B cell (primary cell): ENCODE data around the gene GSE1. TPM values are rescaled to one million over a fixed set of nuclear protein-coding genes. Genes with fewer than 3 reads are reported as not detected.

ENCODE experiments used
- ATAC-seq: fragments of 200-7000 bp; cut with Tn5 transposase; one replicate; pipeline ENCODE4 v1.10.0; 2021; ENCODE audit warnings: low read depth, mild to moderate bottlenecking, moderate number of reproducible peaks, moderate library complexity
- CTCF ChIA-PET: fragments of 350-600 bp; sonication (Branson Sonifier 250); formaldehyde crosslinking; loops from one replicate; lab custom pipeline; 2021; ENCODE audit warnings: antibody characterized with exemption, inconsistent platforms; lab: Charles Lee
- POLR2A ChIA-PET: fragments of 350-600 bp; sonication (Branson Sonifier 250); formaldehyde crosslinking; loops from one replicate; lab custom pipeline; 2021; ENCODE audit warnings: antibody characterized with exemption; lab: Charles Lee
- DNase-seq: peaks from one replicate; pipeline ENCODE4 v3.0.0; 2013
- H2AFZ ChIP-seq: 2 replicates; pipeline ENCODE4 v1.6.1; 2012; ENCODE audit warnings: mild to moderate bottlenecking, low read depth, low read length; ENCODE audit not compliant: insufficient read depth, poor library complexity, severe bottlenecking
- H3K27ac ChIP-seq, 2 donors: 1 replicate in 1 of 2; 2 replicates in 1 of 2; pipeline ENCODE4 v1.5.1; 2012 to 2013; ENCODE audit warnings: low read length in 2 of 2, mild to moderate bottlenecking in 2 of 2, moderate library complexity in 1 of 2
- H3K27me3 ChIP-seq, 4 experiments: fragments of 200-600 bp in 1 of 4; sonication (generic) in 1 of 4; replicated peaks in 1 of 4; 1 replicate in 2 of 4; 2 replicates in 2 of 4; pipeline versions ENCODE4 v1.6.1 to v1.7.0; 2013 to 2016; ENCODE audit warnings: low read length in 3 of 4, mild to moderate bottlenecking in 2 of 4, mixed read lengths in 1 of 4, moderate library complexity in 1 of 4; ENCODE audit not compliant: insufficient read depth in 4 of 4, control insufficient read depth in 3 of 4; ENCODE audit errors: control extremely low read depth in 1 of 4
- H3K36me3 ChIP-seq, 2 experiments: replicated peaks in 1 of 2; 1 replicate in 1 of 2; 2 replicates in 1 of 2; pipeline versions ENCODE4 v1.6.1 to v1.7.1; 2013; ENCODE audit warnings: low read length in 1 of 2; ENCODE audit not compliant: insufficient read depth in 2 of 2, control insufficient read depth in 1 of 2; ENCODE audit errors: control extremely low read depth in 1 of 2, extremely low read depth in 1 of 2
- H3K4me1 ChIP-seq, 2 donors: fragments of 200-600 bp in 1 of 2; sonication (generic) in 1 of 2; 1 replicate in 1 of 2; 2 replicates in 1 of 2; pipeline versions ENCODE4 v1.5.1 to v1.6.1; 2013 to 2017; ENCODE audit warnings: low read length in 2 of 2; ENCODE audit not compliant: control insufficient read depth in 2 of 2, insufficient read depth in 2 of 2
- H3K4me2 ChIP-seq: replicated peaks from 2 replicates; pipeline ENCODE3; 2012; ENCODE audit warnings: mild to moderate bottlenecking, low read depth, low read length; ENCODE audit not compliant: poor library complexity, severe bottlenecking
- H3K4me3 ChIP-seq, 5 experiments: fragments of 200-600 bp in 1 of 5; sonication (generic) in 1 of 5; 1 replicate in 3 of 5; 2 replicates in 2 of 5; pipeline versions ENCODE4 v1.5.1 to v1.7.0; 2011 to 2016; ENCODE audit warnings: low read length in 4 of 5, mild to moderate bottlenecking in 4 of 5, low read depth in 2 of 5, control low read depth in 1 of 5, moderate library complexity in 1 of 5; ENCODE audit not compliant: insufficient read depth in 1 of 5; ENCODE audit errors: control extremely low read depth in 1 of 5, extremely low read depth in 1 of 5
- H3K79me2 ChIP-seq: fragments of 200-600 bp; sonication (generic); one replicate; pipeline ENCODE4 v1.6.0; 2016; ENCODE audit warnings: low read length; ENCODE audit not compliant: control insufficient read depth, insufficient read depth
- H3K9ac ChIP-seq: fragments of 200-600 bp; sonication (generic); 2 replicates; pipeline ENCODE4 v1.6.1; 2017; ENCODE audit warnings: mild to moderate bottlenecking, low read length, moderate library complexity
- H3K9me3 ChIP-seq, 3 donors: one replicate each; pipeline versions ENCODE4 v1.6.1 to v1.7.1; 2013; ENCODE audit warnings: low read length in 2 of 3; ENCODE audit not compliant: control insufficient read depth in 2 of 3, insufficient read depth in 1 of 3; ENCODE audit errors: control extremely low read depth in 1 of 3
- H4K20me1 ChIP-seq: 2 replicates; pipeline ENCODE4 v1.6.0; 2012; ENCODE audit warnings: mild to moderate bottlenecking, low read length; ENCODE audit not compliant: insufficient read depth, control insufficient read depth, poor library complexity, severe bottlenecking
- H3K27ac Mint-ChIP-seq: one replicate; pipeline ENCODE4 v1.8.0; 2021; ENCODE audit warnings: mixed read lengths
- H3K27me3 Mint-ChIP-seq: one replicate; pipeline ENCODE4 v1.8.0; 2021; ENCODE audit warnings: mixed read lengths
- H3K4me1 Mint-ChIP-seq: one replicate; pipeline ENCODE4 v1.8.0; 2021; ENCODE audit warnings: mixed read lengths
- H3K4me3 Mint-ChIP-seq: one replicate; pipeline ENCODE4 v1.8.0; 2021; ENCODE audit warnings: mixed read lengths
- H3K9me3 Mint-ChIP-seq: one replicate; pipeline ENCODE4 v1.8.0; 2022; ENCODE audit warnings: mixed read lengths; ENCODE audit not compliant: insufficient read depth
- EZH2 ChIP-seq: IDR thresholded peaks from 2 replicates; pipeline ENCODE4 v1.6.1; 2012; ENCODE audit warnings: borderline replicate concordance, low read depth, mild to moderate bottlenecking, moderate library complexity, low read length; ENCODE audit not compliant: insufficient read depth, poor library complexity, severe bottlenecking
- WGBS: methylation state at CpG from one replicate; pipeline ENCODE4 v1.1.5; 2013; ENCODE audit warnings: missing lambda C conversion rate; ENCODE audit not compliant: insufficient coverage; 5-methylcytosine and 5-hydroxymethylcytosine counted together
- intact Hi-C: fragments of 100-400 bp; cut with micrococcal nuclease; formaldehyde crosslinking; loops from one replicate; pipeline ENCODE4 v1.10.0; 2022
- polyA plus RNA-seq: library from polyadenylated mRNA; depleted of rRNA; stranded (reverse); fragments of >200 nt; gene quantifications from 2 replicates; pipeline ENCODE4 v1.2.3, GENCODE V29; 2012
- total RNA-seq, 2 donors: library from RNA; stranded (reverse); fragments of 120-200 nt in 1 of 2; gene quantifications; 1 replicate in 1 of 2; 2 replicates in 1 of 2; pipeline versions ENCODE4 v1.2.3 to v1.2.4, GENCODE V29; 2013 to 2022
- TF ChIP-seq, protein P1 (sequence below): fragments of 200-600 bp; IDR thresholded peaks from one replicate; pipeline ENCODE4 v1.8.0; 2022; ENCODE audit warnings: antibody characterized with exemption, mild to moderate bottlenecking

The GSE1 gene
- total and polyA plus RNA-seq, 2 donors (not counting 1 experiment from before 2014, with no cell fraction given), result 57.3 to 76.1 TPM

DNA sequence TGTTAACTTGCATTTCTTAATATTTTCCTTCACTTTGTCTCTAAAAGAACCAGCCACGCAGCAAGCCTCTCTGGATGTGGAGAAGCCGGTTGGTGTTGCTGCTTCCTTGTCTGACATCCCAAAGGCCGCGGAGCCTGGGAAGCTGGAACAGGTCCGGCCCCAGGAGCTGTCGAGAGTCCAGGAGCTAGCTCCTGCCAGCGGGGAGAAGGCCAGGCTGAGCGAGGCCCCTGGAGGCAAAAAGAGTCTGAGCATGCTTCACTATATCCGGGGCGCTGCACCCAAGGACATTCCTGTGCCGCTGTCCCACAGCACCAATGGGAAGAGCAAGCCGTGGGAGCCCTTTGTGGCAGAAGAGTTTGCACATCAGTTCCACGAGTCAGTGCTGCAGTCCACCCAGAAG is 52.8 kb downstream of the GSE1 start:
- H3K4me3 Mint-ChIP-seq, result no peak overlapping the region
- ChIA-PET CTCF (no interaction called here), POLR2A (no interaction called here)
- H3K36me3 ChIP-seq, result peaks cover 1 to 89% of the 10 kb centered on the region in 2 experiments
- peaks cover 51% of the 10 kb centered on the region for H4K20me1 ChIP-seq
- TF ChIP-seq EZH2, result no peak
- TF ChIP-seq, protein P1, sequence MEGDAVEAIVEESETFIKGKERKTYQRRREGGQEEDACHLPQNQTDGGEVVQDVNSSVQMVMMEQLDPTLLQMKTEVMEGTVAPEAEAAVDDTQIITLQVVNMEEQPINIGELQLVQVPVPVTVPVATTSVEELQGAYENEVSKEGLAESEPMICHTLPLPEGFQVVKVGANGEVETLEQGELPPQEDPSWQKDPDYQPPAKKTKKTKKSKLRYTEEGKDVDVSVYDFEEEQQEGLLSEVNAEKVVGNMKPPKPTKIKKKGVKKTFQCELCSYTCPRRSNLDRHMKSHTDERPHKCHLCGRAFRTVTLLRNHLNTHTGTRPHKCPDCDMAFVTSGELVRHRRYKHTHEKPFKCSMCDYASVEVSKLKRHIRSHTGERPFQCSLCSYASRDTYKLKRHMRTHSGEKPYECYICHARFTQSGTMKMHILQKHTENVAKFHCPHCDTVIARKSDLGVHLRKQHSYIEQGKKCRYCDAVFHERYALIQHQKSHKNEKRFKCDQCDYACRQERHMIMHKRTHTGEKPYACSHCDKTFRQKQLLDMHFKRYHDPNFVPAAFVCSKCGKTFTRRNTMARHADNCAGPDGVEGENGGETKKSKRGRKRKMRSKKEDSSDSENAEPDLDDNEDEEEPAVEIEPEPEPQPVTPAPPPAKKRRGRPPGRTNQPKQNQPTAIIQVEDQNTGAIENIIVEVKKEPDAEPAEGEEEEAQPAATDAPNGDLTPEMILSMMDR, result no peak
- no peaks in the 10 kb centered on the region for H3K27me3 ChIP-seq
- H3K9ac ChIP-seq, result no peak overlapping the region
- H3K9me3 Mint-ChIP-seq, result no peaks in the 10 kb centered on the region
- no peak for DNase-seq
- H2AFZ ChIP-seq, result no peak overlapping the region
- H3K4me3 ChIP-seq, result no peak overlapping the region
- no peaks in the 10 kb centered on the region for H3K4me1 Mint-ChIP-seq
- ATAC-seq, result no peak
- 98% methylated on average over 13 of the region's 13 CpGs for whole genome bisulfite sequencing
- no peaks in the 10 kb centered on the region for H3K27me3 Mint-ChIP-seq
- H3K79me2 ChIP-seq, result peaks cover 7% of the 10 kb centered on the region
- no peak overlapping the region for H3K27ac Mint-ChIP-seq
- H3K9me3 ChIP-seq, result no peaks in the 10 kb centered on the region
- H3K4me1 ChIP-seq, result no peaks in the 10 kb centered on the region
- intact Hi-C loops, result no loop called here
- no peak overlapping the region for H3K27ac ChIP-seq
- no peak overlapping the region for H3K4me2 ChIP-seq

DNA sequence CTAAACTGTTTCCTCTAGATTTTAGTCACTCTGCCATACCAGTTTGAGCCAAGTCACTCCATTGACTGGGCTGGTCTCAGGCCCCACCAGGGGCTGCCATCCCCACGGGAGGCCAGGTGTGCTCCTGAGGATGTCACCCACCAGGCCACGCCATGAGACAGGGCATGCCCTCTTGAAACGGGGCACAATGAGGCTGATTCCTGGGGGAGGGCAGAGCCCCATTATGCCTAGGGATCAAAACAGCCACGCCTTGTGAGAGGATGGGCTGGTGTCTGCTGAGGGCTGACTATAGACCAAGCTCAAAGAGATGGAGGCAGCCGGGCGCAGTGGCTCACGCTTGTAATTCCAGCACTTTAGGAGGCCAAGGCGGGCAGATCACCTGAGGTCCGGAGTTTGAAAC is 54.1 kb downstream of the GSE1 start:
- ChIA-PET CTCF (no interaction called here), POLR2A (no interaction called here)
- no peak overlapping the region for H3K27ac ChIP-seq

More for the DNA sequence above, 54.1 kb downstream of the GSE1 start:
- Histone ChIP-seq H3K9ac (no peak overlapping the region), H3K4me3 (no peak overlapping the region), H2AFZ (no peak overlapping the region), H3K9me3 (no peaks in the 10 kb centered on the region), H3K36me3 (peaks cover 1 to 87% of the 10 kb centered on the region in 2 experiments), H4K20me1 (peaks cover 38% of the 10 kb centered on the region), H3K4me2 (no peak overlapping the region), H3K4me1 (no peaks in the 10 kb centered on the region), H3K79me2 (peaks cover 4% of the 10 kb centered on the region), H3K27me3 (no peaks in the 10 kb centered on the region)
- no peak overlapping the region for H3K27ac Mint-ChIP-seq
- TF ChIP-seq EZH2, result no peak
- no peak overlapping the region for H3K4me3 Mint-ChIP-seq
- ATAC-seq (no peak), DNase-seq (no peak)
- no peaks in the 10 kb centered on the region for H3K27me3 Mint-ChIP-seq
- WGBS, result 95% methylated on average over 9 of the region's 9 CpGs
- intact Hi-C loops, result no loop called here
- H3K4me1 Mint-ChIP-seq, result no peaks in the 10 kb centered on the region
- no peaks in the 10 kb centered on the region for H3K9me3 Mint-ChIP-seq
